ENCODE data around the gene PDIK1L.

The PDIK1L gene

GRCh38 chr1:26124418-26125331 is 13.1 kb downstream of the PDIK1L start:
- no peak for DNase-seq

- DNase-seq, result no peak
Measured at GRCh38 chr1:26125382-26125781, 13.8 kb downstream of the PDIK1L start.

GRCh38 chr1:26125946-26126320 is 14.3 kb downstream of the PDIK1L start:
- DNase-seq, result no peak

- peak; percentile 84 to 87 for DNase-seq
Measured at GRCh38 chr1:26126321-26127084, 14.9 kb downstream of the PDIK1L start.

- no peak for DNase-seq
Measured at GRCh38 chr1:26127235-26128163, 15.9 kb downstream of the PDIK1L start.

- DNase-seq, result no peak
Measured at GRCh38 chr1:26129778-26130177, 18.2 kb downstream of the PDIK1L start.

GRCh38 chr1:26130695-26131094 is 19.1 kb downstream of the PDIK1L start:
- DNase-seq, result no peak

- DNase-seq, result no peak
Measured at GRCh38 chr1:26132128-26132833, 20.7 kb downstream of the PDIK1L start.

- DNase-seq, result no peak
Measured at GRCh38 chr1:26132834-26133167, 21.2 kb downstream of the PDIK1L start.

- DNase-seq, result no peak
Measured at GRCh38 chr1:26134466-26134865, 22.8 kb downstream of the PDIK1L start.

GRCh38 chr1:26138974-26139558 is 27.4 kb downstream of the PDIK1L start:
- no peak for DNase-seq

GRCh38 chr1:26142159-26142558 is 30.5 kb downstream of the PDIK1L start:
- DNase-seq, result no peak

- DNase-seq, result peak; percentile 78 to 88
Measured at GRCh38 chr1:26145041-26145959, 33.7 kb downstream of the PDIK1L start.

GRCh38 chr1:26145960-26146294 is 34.3 kb downstream of the PDIK1L start:
- DNase-seq, result no peak

- no peak for DNase-seq
Measured at GRCh38 chr1:26148887-26149286, 37.3 kb downstream of the PDIK1L start.

GRCh38 chr1:26153966-26154532 is 42.4 kb downstream of the PDIK1L start:
- DNase-seq, result no peak

- no peak for DNase-seq
Measured at GRCh38 chr1:26154750-26155149, 43.1 kb downstream of the PDIK1L start.

- DNase-seq, result no peak
Measured at GRCh38 chr1:26155370-26156284, 44.0 kb downstream of the PDIK1L start.

GRCh38 chr1:26156285-26157038 is 44.8 kb downstream of the PDIK1L start:
- no peak for DNase-seq
